HG03280 (cell line): ENCODE results near the gene GRIN1.
A peak's percentile ranks its signal among the peaks of the same experiment; 100 is the strongest.
"Not testable (repeated sequence)": the region's sequence is repeated elsewhere in the genome, so short reads cannot be mapped to it uniquely, and the experiment has no call there.

ENCODE experiments used
- ATAC-seq: cut with Tn5 transposase; IDR thresholded peaks from one replicate; pipeline ENCODE4 v1.9.1; 2021; ENCODE audit warnings: mild to moderate bottlenecking, moderate library complexity; ENCODE audit not compliant: unreplicated experiment

GRIN1 gene

DNA sequence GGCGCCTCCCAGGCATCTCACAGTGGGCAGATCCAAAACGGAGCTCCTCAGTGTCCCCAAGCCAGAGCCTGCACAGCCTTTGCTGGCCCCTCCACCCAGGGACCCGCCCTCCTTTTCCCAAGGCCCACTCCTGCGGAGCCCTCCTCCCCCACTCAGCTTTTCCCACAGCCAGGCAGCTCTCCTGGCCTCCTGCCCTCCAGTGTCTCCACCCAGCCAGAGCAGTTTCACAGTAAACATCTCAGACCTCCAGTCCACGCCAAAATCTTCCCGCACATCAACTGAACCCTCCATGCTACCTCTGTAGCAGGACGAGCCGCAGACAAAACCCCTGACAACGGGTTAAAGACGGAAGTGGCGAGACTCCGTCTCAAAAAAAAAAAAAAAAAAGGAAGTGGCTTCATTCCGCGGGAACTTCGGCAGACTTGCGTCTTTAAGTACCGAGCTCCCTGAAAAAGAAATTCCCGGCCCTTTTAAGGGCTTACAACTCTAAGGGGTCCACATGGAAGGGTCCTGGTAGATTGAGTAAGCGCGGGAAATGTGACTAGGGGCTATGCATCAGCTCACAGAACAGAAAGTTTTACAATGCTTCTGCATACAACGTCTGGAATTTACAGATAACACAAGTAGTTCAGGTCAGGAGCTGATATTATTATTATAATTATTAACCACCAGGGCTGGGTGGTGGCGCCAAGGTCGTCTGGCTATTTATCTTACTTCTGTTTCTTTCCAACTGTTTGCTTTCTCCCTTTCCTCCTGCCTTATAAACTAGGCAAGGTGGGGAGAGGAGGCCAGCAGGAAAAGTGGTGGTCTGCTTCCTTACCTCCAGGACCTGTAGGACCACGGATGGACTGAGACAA lies 11.4 kb upstream of the GRIN1 start:
- ATAC-seq = no peak

DNA sequence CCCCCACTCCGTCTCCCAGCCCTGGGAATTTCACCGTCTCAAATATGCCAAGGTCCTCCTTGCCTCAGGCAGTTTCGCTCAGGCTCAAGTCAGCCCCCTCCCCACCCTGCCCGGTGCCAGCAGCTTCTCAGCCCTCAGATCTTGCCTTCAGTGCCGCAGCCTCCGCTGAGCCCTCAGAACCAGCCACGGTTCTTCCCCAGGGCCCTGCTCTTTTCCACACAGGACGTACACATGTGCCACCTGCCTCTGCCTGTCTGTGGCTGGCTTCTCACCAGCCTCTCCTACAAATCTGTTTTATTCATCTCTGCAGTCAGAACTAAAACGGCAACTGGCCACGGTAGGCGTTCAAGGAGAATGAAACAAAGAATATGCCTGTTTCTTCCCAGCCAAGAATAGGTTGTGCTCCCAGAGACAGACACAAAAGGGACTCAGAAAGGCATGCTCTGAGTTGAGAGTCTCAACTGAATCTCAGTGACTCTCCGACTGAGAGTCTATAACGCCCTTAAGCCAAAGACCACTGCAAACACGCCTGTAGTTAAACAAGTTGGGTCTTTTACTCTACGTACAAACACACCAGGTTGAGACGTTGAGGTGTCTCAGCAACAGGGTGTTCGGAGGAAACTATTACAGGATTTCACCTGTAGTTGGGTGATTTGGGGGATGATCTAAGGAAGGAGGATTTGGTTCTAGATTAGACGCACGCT lies 10.6 kb upstream of the GRIN1 start:
- no peak for ATAC-seq

GRCh38 chr9:137128862-137129455 lies 10.0 kb upstream of the GRIN1 start:
- ATAC-seq = peak; percentile 16

- peak; percentile 73 for ATAC-seq
Observed at GRCh38 chr9:137129456-137130175, 9.3 kb upstream of the GRIN1 start.

DNA sequence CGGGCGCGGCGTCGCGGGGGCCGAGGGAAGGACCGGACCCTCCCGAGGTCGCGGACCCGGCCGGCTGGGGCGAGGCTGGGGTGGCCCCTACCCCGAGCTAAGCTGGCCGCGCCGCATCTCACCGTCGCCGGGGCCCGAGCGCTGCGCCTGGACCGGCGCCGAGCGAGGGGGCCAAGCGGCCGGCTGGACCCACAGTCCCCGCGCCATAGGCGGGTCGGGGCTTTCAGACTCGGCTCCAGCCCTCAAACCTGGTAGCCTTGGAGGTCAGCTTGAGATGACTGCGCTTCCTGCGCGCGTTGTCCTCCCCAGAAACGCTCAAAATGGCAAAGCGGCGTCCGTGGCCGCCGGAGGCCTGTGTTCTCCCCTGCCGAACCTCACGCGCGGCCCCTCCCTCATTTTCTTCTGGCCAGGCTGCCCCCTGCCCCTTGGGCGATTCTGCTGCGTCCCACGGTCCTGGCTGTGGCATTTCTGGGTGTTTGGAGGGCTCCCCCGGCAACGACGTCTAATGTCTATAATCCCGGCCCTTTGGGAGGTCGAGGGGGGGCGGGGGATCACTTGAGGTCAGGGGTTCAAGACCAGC lies 8.7 kb upstream of the GRIN1 start:
- peak; percentile 17 for ATAC-seq

DNA sequence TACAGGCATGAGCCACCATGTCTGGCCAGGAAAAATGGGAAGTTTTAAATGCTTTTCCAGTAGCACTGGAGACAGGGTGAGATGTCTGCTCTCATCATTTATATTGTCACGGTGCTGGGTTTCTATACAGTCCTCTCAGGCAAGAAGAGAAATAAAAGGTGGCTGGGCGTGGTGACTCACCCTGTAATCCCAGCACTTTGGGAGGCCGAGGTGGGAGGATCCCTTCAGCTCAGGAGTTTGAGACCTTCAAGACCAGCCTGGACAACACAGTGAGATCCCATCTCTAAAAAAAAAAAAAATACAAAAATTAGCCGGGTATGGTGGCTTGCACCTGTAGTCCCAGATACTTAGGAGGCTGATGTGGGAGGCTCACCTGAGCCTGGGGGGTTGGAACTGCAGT lies 4.8 kb upstream of the GRIN1 start:
- no peak for ATAC-seq

DNA sequence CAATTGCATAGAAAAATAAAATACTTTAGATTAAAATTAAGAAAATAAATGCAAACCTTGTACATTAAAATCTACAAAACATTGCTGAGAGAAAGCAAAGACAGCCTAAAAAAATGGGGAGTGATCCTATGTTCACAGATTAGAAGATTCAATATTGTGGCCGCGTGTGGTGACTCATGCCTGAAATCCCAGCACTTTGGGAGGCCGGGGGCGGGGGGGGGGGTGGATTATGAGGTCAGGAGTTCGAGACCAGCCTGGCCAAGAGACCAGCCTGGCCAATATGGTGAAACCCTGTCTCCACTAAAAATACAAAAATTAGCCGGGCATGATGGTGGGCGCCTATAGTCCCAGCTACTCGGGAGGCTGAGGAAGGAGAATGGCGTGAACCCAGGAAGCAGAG lies 3.8 kb upstream of the GRIN1 start:
- ATAC-seq = not testable (repeated sequence)

- ATAC-seq = no peak
Observed at GRCh38 chr9:137136261-137136880, 2.6 kb upstream of the GRIN1 start.

- ATAC-seq = no peak
Observed at GRCh38 chr9:137136881-137137607, 1.9 kb upstream of the GRIN1 start.

GRCh38 chr9:137138058-137138721 lies 764 bp upstream of the GRIN1 start:
- ATAC-seq = no peak

DNA sequence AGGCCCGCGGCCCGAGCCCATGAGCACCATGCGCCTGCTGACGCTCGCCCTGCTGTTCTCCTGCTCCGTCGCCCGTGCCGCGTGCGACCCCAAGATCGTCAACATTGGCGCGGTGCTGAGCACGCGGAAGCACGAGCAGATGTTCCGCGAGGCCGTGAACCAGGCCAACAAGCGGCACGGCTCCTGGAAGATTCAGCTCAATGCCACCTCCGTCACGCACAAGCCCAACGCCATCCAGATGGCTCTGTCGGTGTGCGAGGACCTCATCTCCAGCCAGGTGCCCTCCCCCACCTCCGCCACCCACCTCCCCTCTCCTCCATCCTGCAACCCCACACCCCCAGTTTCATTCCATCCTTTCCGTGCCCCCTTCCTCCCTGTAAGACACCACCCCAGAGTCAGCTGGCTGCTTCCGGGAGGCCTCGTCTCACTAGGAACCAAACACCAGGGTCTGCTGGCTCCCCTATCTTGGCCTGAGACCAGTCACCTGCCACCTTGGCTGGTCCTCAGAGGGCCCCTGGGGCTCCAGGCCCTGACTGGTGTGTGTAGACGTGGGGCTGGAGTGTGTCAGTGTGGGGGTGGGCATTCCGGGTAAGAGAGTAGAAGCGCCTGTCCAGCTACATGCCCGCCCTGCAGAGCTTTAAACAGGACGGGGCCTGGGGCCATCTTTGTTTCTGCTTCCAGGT lies 655 bp downstream of the GRIN1 start:
- ATAC-seq = no peak

- no peak for ATAC-seq
Observed at GRCh38 chr9:137140151-137141012, 1.4 kb downstream of the GRIN1 start.

DNA sequence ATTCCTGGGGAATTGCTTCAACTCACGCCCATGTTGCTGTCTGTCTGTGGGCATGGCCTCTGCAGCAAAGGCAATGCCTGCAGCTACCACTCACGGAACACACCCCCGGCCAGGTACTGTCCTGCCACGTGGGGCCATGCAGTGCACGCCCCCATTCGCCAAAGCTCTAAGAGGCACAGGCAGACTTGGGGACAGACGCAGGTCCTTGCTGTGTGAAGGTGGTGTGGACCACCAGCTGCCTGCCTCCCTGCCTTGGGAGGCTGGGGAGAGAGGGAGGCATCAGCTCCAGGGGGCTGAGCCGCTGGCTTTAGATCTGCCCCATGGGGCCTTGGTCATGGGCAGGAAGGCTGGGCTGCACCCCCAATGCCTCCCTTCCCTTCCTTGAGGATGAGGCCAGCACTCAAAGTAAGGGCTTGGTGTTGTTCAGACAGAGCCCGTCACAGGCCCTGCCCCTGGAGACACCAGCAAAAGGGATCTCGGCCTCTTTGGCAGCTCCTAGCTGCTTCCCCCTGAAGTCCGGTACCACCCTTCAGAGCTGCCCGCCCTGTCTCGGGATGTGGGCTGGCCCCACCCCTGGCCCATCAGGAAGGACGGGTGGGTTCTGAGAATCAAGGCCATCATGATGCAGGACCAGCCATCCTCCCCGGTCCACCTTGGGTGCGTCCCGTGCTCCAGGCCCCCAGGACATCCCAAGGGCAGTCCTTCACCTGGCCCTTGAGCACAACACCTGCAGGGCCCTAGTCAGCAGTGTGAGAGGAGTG lies 2.3 kb downstream of the GRIN1 start:
- no peak for ATAC-seq

- no peak for ATAC-seq
Observed at GRCh38 chr9:137141976-137142936, 3.3 kb downstream of the GRIN1 start.

GRCh38 chr9:137143459-137143858 lies 4.5 kb downstream of the GRIN1 start:
- ATAC-seq = no peak
